A673 (cell line): ENCODE data around the gene CACHD1. TPM values are rescaled to one million over a fixed set of nuclear protein-coding genes. Genes with fewer than 3 reads are reported as not detected.

ENCODE experiments used
- BruUV-seq: library from RNA; stranded (reverse); fragments of 400-500 nt; replicated peaks from 2 replicates; lab custom pipeline; 2021; lab: Mats Ljungman, UMichigan
- CTCF ChIA-PET: fragments of 300-600 bp; sonication (Branson Sonifier 250); formaldehyde crosslinking; loops from one replicate; lab custom pipeline; 2022; ENCODE audit warnings: antibody characterized with exemption; lab: Charles Lee
- POLR2A ChIA-PET: fragments of 300-600 bp; sonication (Branson Sonifier 250); formaldehyde crosslinking; loops from one replicate; lab custom pipeline; 2022; ENCODE audit warnings: antibody characterized with exemption; ENCODE audit not compliant: low non-redundant PET; lab: Charles Lee
- DNase-seq: peaks from one replicate; pipeline ENCODE4 v3.0.0-alpha.2; 2015; ENCODE audit warnings: low spot score
- H3K27ac ChIP-seq: fragments of 200-600 bp; sonication (generic); 2 replicates; pipeline ENCODE4 v1.5.1; 2016; ENCODE audit warnings: mixed run types, low read depth, mild to moderate bottlenecking, mixed read lengths, antibody characterized with exemption, low read length; ENCODE audit not compliant: poor library complexity, severe bottlenecking
- H3K27me3 ChIP-seq: fragments of 200-600 bp; sonication (generic); replicated peaks from 2 replicates; pipeline ENCODE4 v1.6.1; 2017; ENCODE audit warnings: mixed run types, low read depth, mild to moderate bottlenecking, mixed read lengths, antibody characterized with exemption, low read length; ENCODE audit not compliant: insufficient read depth, poor library complexity
- H3K36me3 ChIP-seq: fragments of 200-600 bp; sonication (generic); 2 replicates; pipeline ENCODE4 v1.6.1; 2016; ENCODE audit warnings: mixed run types, mild to moderate bottlenecking, mixed read lengths, antibody characterized with exemption, low read length; ENCODE audit not compliant: insufficient read depth, poor library complexity, severe bottlenecking
- H3K4me1 ChIP-seq: fragments of 200-600 bp; sonication (generic); 2 replicates; pipeline ENCODE4 v1.6.1; 2017; ENCODE audit warnings: mixed run types, mild to moderate bottlenecking, mixed read lengths, antibody characterized with exemption, low read length; ENCODE audit not compliant: insufficient read depth, poor library complexity, severe bottlenecking
- H3K4me3 ChIP-seq: fragments of 200-600 bp; sonication (generic); 2 replicates; pipeline ENCODE4 v1.5.1; 2016; ENCODE audit warnings: low read depth, mixed run types, mild to moderate bottlenecking, mixed read lengths, low read length; ENCODE audit not compliant: poor library complexity, severe bottlenecking
- H3K9me3 ChIP-seq: fragments of 200-600 bp; sonication (generic); 2 replicates; pipeline ENCODE4 v1.6.1; 2016; ENCODE audit warnings: mixed run types, low read depth, mild to moderate bottlenecking, mixed read lengths, antibody characterized with exemption, low read length; ENCODE audit not compliant: poor library complexity, severe bottlenecking
- EZH2 ChIP-seq: fragments of 200-600 bp; sonication (generic); IDR thresholded peaks from 2 replicates; pipeline ENCODE4 v1.6.1; 2017; ENCODE audit warnings: borderline replicate concordance, low read depth, mild to moderate bottlenecking, mixed read lengths, antibody characterized with exemption, low read length; ENCODE audit not compliant: poor library complexity, severe bottlenecking
- intact Hi-C: fragments of 100-400 bp; cut with micrococcal nuclease; formaldehyde crosslinking; loops from one replicate; pipeline ENCODE4 v1.10.0; 2022; ENCODE audit not compliant: unreplicated experiment
- total RNA-seq: library from RNA; stranded (reverse); gene quantifications from 2 replicates; pipeline ENCODE4 v1.2.3, GENCODE V29; 2021
- TF ChIP-seq, protein P1 (sequence below): fragments of 300-800, 200-600 bp; sonication (generic); conservative IDR thresholded peaks from 2 replicates; pipeline ENCODE4 v1.5.1; 2017; ENCODE audit warnings: low read depth, mild to moderate bottlenecking, antibody characterized with exemption, low read length, moderate library complexity, mixed read lengths

Gene CACHD1
- total RNA-seq, 1 experiment from 2014 or later: 39.2 TPM

- POLR2A ChIA-PET: no interaction called here
- CTCF ChIA-PET: no interaction called here
- TF ChIP-seq, protein P1, sequence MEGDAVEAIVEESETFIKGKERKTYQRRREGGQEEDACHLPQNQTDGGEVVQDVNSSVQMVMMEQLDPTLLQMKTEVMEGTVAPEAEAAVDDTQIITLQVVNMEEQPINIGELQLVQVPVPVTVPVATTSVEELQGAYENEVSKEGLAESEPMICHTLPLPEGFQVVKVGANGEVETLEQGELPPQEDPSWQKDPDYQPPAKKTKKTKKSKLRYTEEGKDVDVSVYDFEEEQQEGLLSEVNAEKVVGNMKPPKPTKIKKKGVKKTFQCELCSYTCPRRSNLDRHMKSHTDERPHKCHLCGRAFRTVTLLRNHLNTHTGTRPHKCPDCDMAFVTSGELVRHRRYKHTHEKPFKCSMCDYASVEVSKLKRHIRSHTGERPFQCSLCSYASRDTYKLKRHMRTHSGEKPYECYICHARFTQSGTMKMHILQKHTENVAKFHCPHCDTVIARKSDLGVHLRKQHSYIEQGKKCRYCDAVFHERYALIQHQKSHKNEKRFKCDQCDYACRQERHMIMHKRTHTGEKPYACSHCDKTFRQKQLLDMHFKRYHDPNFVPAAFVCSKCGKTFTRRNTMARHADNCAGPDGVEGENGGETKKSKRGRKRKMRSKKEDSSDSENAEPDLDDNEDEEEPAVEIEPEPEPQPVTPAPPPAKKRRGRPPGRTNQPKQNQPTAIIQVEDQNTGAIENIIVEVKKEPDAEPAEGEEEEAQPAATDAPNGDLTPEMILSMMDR: no peak
- no peak for TF ChIP-seq EZH2
Measured at GRCh38 chr1:64472805-64473204, 2.9 kb downstream of the CACHD1 start.

GRCh38 chr1:64473367-64473766 lies 3.4 kb downstream of the CACHD1 start:
- Histone ChIP-seq H3K27me3 (no peaks in the 10 kb centered on the region), H3K4me3 (peak overlapping the region; percentile 76), H3K9me3 (no peaks in the 10 kb centered on the region), H3K27ac (no peak overlapping the region), H3K4me1 (peaks cover 54% of the 10 kb centered on the region), H3K36me3 (peaks cover 4% of the 10 kb centered on the region)
- ChIA-PET POLR2A (no interaction called here), CTCF (no interaction called here)
- DNase-seq: no peak
- intact Hi-C loops: loop anchor here (5.0 kb wide), 2 partner anchors 64 to 179 kb away; no protein-coding TSS in a partner anchor
- BruUV-seq: no TSS peak
- no peak for TF ChIP-seq EZH2
- TF ChIP-seq, protein P1: no peak

More at GRCh38 chr1:64472805-64473204, 2.9 kb downstream of the CACHD1 start:
- no TSS peak for BruUV-seq
- Histone ChIP-seq H3K27me3 (no peaks in the 10 kb centered on the region), H3K27ac (no peak overlapping the region), H3K9me3 (no peaks in the 10 kb centered on the region), H3K4me3 (peak overlapping the region; percentile 76), H3K4me1 (peaks cover 54% of the 10 kb centered on the region), H3K36me3 (peaks cover 4% of the 10 kb centered on the region)
- DNase-seq: no peak
- intact Hi-C loops: loop anchor here (5.0 kb wide), 2 partner anchors 64 to 179 kb away; no protein-coding TSS in a partner anchor

DNA sequence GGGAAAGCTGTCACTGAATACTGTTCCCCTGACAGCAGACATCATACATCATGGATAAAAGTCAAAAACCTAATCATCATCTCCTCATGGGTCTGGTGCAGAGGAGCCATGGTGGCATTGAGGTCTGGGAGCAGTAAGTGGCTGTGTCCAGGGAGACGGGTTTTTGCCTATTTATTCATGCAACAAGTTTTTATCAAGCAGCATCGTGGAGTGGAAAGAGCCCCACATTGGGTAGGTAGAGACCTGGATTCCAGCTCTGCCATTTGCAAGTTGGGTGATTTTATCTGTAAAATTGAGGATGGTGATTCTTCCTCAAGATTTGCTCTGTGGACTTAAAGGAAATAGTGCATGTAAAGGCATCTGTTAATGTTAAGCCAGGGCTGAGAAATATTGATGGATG lies 4.2 kb downstream of the CACHD1 start:
- H3K36me3 ChIP-seq: peaks cover 4% of the 10 kb centered on the region
- POLR2A ChIA-PET: no interaction called here
- no peaks in the 10 kb centered on the region for H3K9me3 ChIP-seq
- intact Hi-C loops: loop anchor here (5.0 kb wide), 2 partner anchors 63 to 178 kb away; no protein-coding TSS in a partner anchor
- peaks cover 54% of the 10 kb centered on the region for H3K4me1 ChIP-seq
- no peak overlapping the region for H3K4me3 ChIP-seq
- no peaks in the 10 kb centered on the region for H3K27me3 ChIP-seq
- CTCF ChIA-PET: no interaction called here
- BruUV-seq: no TSS peak
- no peak overlapping the region for H3K27ac ChIP-seq
- no peak for TF ChIP-seq EZH2
- TF ChIP-seq, protein P1: no peak
- no peak for DNase-seq
